Measurements from ENCODE around the gene TBC1D13. TPM values are rescaled to one million over a fixed set of nuclear protein-coding genes. Genes with fewer than 3 reads are reported as not detected.
"Not testable (repeated sequence)": the region's sequence is repeated elsewhere in the genome, so short reads cannot be mapped to it uniquely, and the experiment has no call there.

Gene TBC1D13
- total RNA-seq, 1 donor from 2014 or later, result 21.2 TPM

DNA sequence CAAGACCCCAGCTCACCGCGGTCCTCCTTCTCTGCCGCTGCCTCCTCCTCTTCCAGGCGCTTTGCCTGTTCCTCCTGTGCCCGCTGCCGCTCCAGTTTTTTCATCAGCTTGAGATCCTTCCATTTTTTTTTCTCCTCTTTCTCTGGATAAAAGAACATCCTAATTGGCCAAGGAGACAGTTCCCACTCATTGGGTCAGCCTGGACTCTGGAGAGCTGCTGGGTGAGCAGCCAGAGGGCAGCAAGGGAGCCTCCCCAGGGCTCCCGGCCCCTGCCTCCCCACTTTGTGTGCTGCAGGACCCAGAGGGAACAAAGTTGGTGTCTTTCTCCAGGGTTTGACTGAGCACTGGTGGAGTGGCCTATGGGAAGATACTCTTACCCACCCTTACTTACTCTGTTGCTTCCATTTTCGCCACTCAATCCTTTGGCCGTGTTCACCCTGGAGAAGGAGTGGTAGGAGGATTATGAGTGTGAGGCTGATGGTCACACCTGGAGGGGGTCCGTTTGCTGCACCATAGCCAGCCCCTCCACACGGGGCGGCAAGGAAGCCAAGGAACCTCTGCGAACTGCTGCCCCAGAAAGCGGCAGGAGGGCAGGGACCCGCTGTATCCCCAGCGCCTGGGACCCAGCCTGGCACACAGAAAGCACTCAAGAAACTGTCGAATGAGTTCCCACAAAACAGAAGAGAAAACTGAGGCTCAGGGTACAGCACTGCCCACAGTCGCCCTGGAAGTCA, 41.8 kb downstream of the TBC1D13 start:
- no peak for DNase-seq (ENCODE audit: low spot score)
- peak overlapping the region; percentile 88 for H3K27ac Mint-ChIP-seq
- peak overlapping the region; percentile 97 for H3K4me3 Mint-ChIP-seq
- H3K27me3 Mint-ChIP-seq (ENCODE audit: insufficient read depth), result no peaks in the 10 kb centered on the region
- intact Hi-C loops (cut with micrococcal nuclease), result loop anchor here (1.0 to 2.0 kb wide), 8 partner anchors 11 to 282 kb away; partner anchors contain the start of genes DOLK, ENDOG, LRRC8A and NUP188
- no peaks in the 10 kb centered on the region for H3K9me3 Mint-ChIP-seq
- peaks cover 23% of the 10 kb centered on the region for H3K4me1 Mint-ChIP-seq (ENCODE audit: low read depth)
- peaks cover 26% of the 10 kb centered on the region for H3K36me3 Mint-ChIP-seq (ENCODE audit: low read depth)

DNA sequence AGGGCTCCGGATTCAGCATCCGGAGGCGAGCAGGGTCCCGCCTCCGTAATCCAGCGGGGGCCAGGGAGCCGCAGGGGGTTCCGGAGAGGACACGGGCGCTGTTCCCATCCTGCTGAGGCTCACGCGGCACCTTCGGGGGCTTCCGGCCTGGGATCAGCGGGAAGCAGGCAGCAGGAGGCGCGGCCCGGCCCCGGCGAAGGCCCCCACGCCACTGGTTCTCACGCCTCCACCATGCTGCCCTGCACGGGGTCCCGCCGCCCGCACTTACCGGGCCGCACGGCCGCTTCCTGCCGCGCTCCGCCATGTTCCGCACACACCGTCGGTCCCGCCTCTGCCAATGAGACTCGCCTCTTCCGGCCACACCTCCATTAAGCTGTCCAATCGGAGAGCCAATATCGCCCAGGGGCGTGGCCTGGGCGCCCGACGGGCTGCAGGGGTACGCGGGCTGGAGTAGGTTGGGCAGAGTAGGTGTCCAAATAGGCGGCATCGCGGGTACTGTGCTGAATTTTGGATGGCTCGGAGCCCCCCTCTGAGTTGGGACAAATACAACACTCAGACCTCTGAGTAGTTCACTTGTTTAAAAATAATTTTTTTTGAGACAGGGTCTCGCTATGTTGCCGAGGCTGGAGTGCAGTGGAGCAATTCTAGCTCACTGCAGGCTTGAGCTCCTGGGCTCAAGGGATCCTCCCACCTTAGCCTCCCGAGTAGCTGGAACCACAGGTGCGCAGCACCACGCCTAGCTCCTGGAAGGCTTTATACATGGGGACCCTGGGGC, 42.6 kb downstream of the TBC1D13 start, which contains the start of gene SPOUT1:
Gene SPOUT1 (minus strand): TSS at position 318 of the 775 bp plus-strand sequence. CDS start 14 bp downstream, at position 304.
- Mint-ChIP-seq H3K4me1 (ENCODE audit: low read depth) (peaks cover 23% of the 10 kb centered on the region), H3K36me3 (ENCODE audit: low read depth) (peaks cover 23% of the 10 kb centered on the region), H3K27ac (peak within 1 kb of the TSS; percentile 88), H3K4me3 (peak within 1 kb of the TSS; percentile 97), H3K9me3 (no peaks in the 10 kb centered on the region), H3K27me3 (ENCODE audit: insufficient read depth) (no peaks in the 10 kb centered on the region)
- intact Hi-C loops (cut with micrococcal nuclease), result loop anchor here (1.0 to 2.0 kb wide), 8 partner anchors 11 to 282 kb away; partner anchors contain the start of genes DOLK, ENDOG, LRRC8A and NUP188
- peak; percentile 95 for DNase-seq (ENCODE audit: low spot score)

GRCh38 chr9:128833696-128834095, 46.6 kb downstream of the TBC1D13 start:
- H3K9me3 Mint-ChIP-seq, result no peaks in the 10 kb centered on the region
- no peak overlapping the region for H3K4me3 Mint-ChIP-seq
- intact Hi-C loops (cut with micrococcal nuclease), result no loop called here
- peaks cover 5% of the 10 kb centered on the region for H3K4me1 Mint-ChIP-seq (ENCODE audit: low read depth)
- DNase-seq (ENCODE audit: low spot score), result no peak
- H3K27me3 Mint-ChIP-seq (ENCODE audit: insufficient read depth), result no peaks in the 10 kb centered on the region
- no peak overlapping the region for H3K27ac Mint-ChIP-seq
- peaks cover 7% of the 10 kb centered on the region for H3K36me3 Mint-ChIP-seq (ENCODE audit: low read depth)

- intact Hi-C loops (cut with micrococcal nuclease), result no loop called here
- no peak for DNase-seq (ENCODE audit: low spot score)
- H3K4me3 Mint-ChIP-seq, result no peak overlapping the region
- H3K27me3 Mint-ChIP-seq (ENCODE audit: insufficient read depth), result no peaks in the 10 kb centered on the region
- peaks cover 2% of the 10 kb centered on the region for H3K36me3 Mint-ChIP-seq (ENCODE audit: low read depth)
- H3K9me3 Mint-ChIP-seq, result no peaks in the 10 kb centered on the region
- no peaks in the 10 kb centered on the region for H3K4me1 Mint-ChIP-seq (ENCODE audit: low read depth)
- H3K27ac Mint-ChIP-seq, result no peak overlapping the region
Observed at GRCh38 chr9:128835246-128836210, 48.5 kb downstream of the TBC1D13 start.

- intact Hi-C loops (cut with micrococcal nuclease), result no loop called here
- Mint-ChIP-seq H3K27ac (no peak overlapping the region), H3K27me3 (ENCODE audit: insufficient read depth) (no peaks in the 10 kb centered on the region), H3K4me3 (no peak overlapping the region), H3K36me3 (ENCODE audit: low read depth) (peaks cover 2% of the 10 kb centered on the region), H3K9me3 (no peaks in the 10 kb centered on the region), H3K4me1 (ENCODE audit: low read depth) (no peaks in the 10 kb centered on the region)
- no peak for DNase-seq (ENCODE audit: low spot score)
Observed at GRCh38 chr9:128836509-128837145, 49.6 kb downstream of the TBC1D13 start.

GRCh38 chr9:128838338-128838737, 51.3 kb downstream of the TBC1D13 start:
- no peak overlapping the region for H3K4me3 Mint-ChIP-seq
- intact Hi-C loops (cut with micrococcal nuclease), result no loop called here
- H3K9me3 Mint-ChIP-seq, result no peaks in the 10 kb centered on the region
- DNase-seq (ENCODE audit: low spot score), result no peak
- no peaks in the 10 kb centered on the region for H3K27me3 Mint-ChIP-seq (ENCODE audit: insufficient read depth)
- H3K36me3 Mint-ChIP-seq (ENCODE audit: low read depth), result peaks cover 2% of the 10 kb centered on the region
- H3K4me1 Mint-ChIP-seq (ENCODE audit: low read depth), result no peaks in the 10 kb centered on the region
- no peak overlapping the region for H3K27ac Mint-ChIP-seq

GRCh38 chr9:128840524-128840923, 53.5 kb downstream of the TBC1D13 start:
- Mint-ChIP-seq H3K27me3 (ENCODE audit: insufficient read depth) (no peaks in the 10 kb centered on the region), H3K4me1 (ENCODE audit: low read depth) (no peaks in the 10 kb centered on the region), H3K9me3 (no peaks in the 10 kb centered on the region), H3K36me3 (ENCODE audit: low read depth) (no peaks in the 10 kb centered on the region), H3K27ac (no peak overlapping the region), H3K4me3 (no peak overlapping the region)
- DNase-seq (ENCODE audit: low spot score), result no peak
- intact Hi-C loops (cut with micrococcal nuclease), result no loop called here

- no peaks in the 10 kb centered on the region for H3K4me1 Mint-ChIP-seq (ENCODE audit: low read depth)
Observed at GRCh38 chr9:128841694-128842492, 54.8 kb downstream of the TBC1D13 start.

DNA sequence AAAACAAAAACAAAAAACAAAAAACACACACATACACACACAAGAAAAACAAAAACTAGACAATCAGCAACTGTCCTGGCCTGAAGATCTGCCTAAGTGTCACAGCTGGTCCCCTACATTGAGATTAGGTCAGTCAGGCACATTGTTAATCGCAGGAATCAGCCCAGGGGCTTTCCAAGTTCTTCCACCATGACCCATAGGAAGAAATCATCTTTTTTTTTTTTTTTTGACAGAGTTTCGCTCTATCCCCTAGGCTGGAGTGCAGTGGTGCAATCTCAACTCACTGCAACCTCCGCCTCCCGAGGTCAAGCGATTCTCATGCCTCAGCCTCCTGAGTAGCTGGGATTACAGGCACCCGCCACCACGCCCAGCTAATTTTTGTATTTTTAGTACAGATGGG, 56.1 kb downstream of the TBC1D13 start:
- H3K9me3 Mint-ChIP-seq; DNase-seq (ENCODE audit: low spot score); H3K36me3 Mint-ChIP-seq (ENCODE audit: low read depth); H3K4me1 Mint-ChIP-seq (ENCODE audit: low read depth); H3K4me3 Mint-ChIP-seq; H3K27ac Mint-ChIP-seq; H3K27me3 Mint-ChIP-seq (ENCODE audit: insufficient read depth); intact Hi-C loops (cut with micrococcal nuclease): not testable (repeated sequence)

More at GRCh38 chr9:128841694-128842492, 54.8 kb downstream of the TBC1D13 start:
- H3K27ac Mint-ChIP-seq, result no peak overlapping the region
- H3K27me3 Mint-ChIP-seq (ENCODE audit: insufficient read depth), result no peaks in the 10 kb centered on the region
- intact Hi-C loops (cut with micrococcal nuclease), result no loop called here
- H3K36me3 Mint-ChIP-seq (ENCODE audit: low read depth), result no peaks in the 10 kb centered on the region
- no peaks in the 10 kb centered on the region for H3K9me3 Mint-ChIP-seq
- H3K4me3 Mint-ChIP-seq, result no peak overlapping the region
- no peak for DNase-seq (ENCODE audit: low spot score)

DNA sequence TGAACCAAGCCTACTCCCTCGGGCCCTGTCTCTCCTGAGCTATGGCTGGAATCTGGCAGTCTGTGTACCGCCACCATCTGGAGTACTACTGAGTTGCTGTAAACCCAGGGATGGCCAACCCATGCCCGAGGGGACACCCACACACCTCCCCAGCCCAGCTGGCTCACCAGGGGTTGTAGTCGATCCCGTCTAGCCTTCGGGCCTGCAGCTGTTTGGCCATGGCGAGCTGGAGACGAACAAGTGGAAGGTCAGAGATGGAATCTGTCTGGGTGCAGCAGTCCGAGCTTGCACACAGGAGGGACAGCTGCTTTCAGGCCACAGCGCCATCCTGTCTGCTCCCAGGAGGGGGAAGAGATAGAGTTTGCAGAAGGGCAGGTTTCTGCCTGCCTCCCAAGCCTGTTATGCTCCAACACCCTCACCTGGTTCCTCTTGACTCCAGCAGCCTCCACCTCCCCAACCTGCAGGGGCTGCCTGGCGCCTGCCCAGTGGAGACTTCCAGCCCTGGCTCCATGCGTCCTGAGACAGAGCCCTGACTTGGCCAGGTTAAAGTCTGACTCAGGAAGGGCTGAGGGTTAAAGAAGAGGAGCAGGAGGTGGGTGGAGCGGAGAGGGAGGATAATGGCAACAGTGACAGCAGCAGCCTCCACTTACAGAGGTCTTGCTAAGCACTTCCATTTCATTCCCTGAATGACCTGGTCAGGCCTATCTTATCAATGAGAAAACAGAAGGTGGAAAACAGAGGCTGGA, 58.3 kb downstream of the TBC1D13 start:
- H3K27ac Mint-ChIP-seq, result no peak overlapping the region
- no peaks in the 10 kb centered on the region for H3K27me3 Mint-ChIP-seq (ENCODE audit: insufficient read depth)
- peaks cover 13% of the 10 kb centered on the region for H3K9me3 Mint-ChIP-seq
- H3K36me3 Mint-ChIP-seq (ENCODE audit: low read depth), result peaks cover 3% of the 10 kb centered on the region
- H3K4me1 Mint-ChIP-seq (ENCODE audit: low read depth), result no peaks in the 10 kb centered on the region
- intact Hi-C loops (cut with micrococcal nuclease), result no loop called here
- no peak for DNase-seq (ENCODE audit: low spot score)
- no peak overlapping the region for H3K4me3 Mint-ChIP-seq

- intact Hi-C loops (cut with micrococcal nuclease), result no loop called here
- Mint-ChIP-seq H3K36me3 (ENCODE audit: low read depth) (peaks cover 11% of the 10 kb centered on the region), H3K27me3 (ENCODE audit: insufficient read depth) (no peaks in the 10 kb centered on the region), H3K27ac (no peak overlapping the region), H3K4me1 (ENCODE audit: low read depth) (no peaks in the 10 kb centered on the region), H3K9me3 (peaks cover 25% of the 10 kb centered on the region), H3K4me3 (no peak overlapping the region)
- no peak for DNase-seq (ENCODE audit: low spot score)
Observed at GRCh38 chr9:128846680-128847030, 59.6 kb downstream of the TBC1D13 start.
